Loucy (cell line): ENCODE measurements around the gene TRAF2.

Experiments
- CTCF ChIP-seq: fragments of 200-600 bp; sonication (generic); conservative IDR thresholded peaks from 2 replicates; pipeline ENCODE4 v1.5.1; 2014; ENCODE audit warnings: mild to moderate bottlenecking, antibody characterized with exemption, low read length
- EZH2phosphoT487 ChIP-seq: fragments of 200-600 bp; IDR thresholded peaks from 2 replicates; pipeline ENCODE4 v1.6.1; 2018; ENCODE audit warnings: antibody characterized with exemption, mild to moderate bottlenecking, moderate library complexity, borderline replicate concordance

GRCh38 chr9:136856541-136857141 lies 29.7 kb upstream of the TRAF2 start:
- TF ChIP-seq CTCF (no peak; the same call in 1 of the 2 replicates), EZH2phosphoT487 (no peak)
